HepG2 (cell line): ENCODE measurements around the gene HSD17B8. TPM values are rescaled to one million over a fixed set of nuclear protein-coding genes. Genes with fewer than 3 reads are reported as not detected.

Experiments used
- ATAC-seq: fragments of 200-7000 bp; cut with Tn5 transposase; 3 replicates; pipeline ENCODE4 v1.9.1; 2020; ENCODE audit warnings: mild to moderate bottlenecking, moderate library complexity
- BruUV-seq: library from RNA; stranded (reverse); fragments of 400-500 nt; replicated peaks from 2 replicates; lab custom pipeline; 2021; lab: Mats Ljungman, UMichigan
- CTCF ChIA-PET: fragments of 300-600 bp; formaldehyde crosslinking; extraction: SDS; loops from one replicate; lab custom pipeline; 2021; ENCODE audit warnings: low total read pairs, inconsistent platforms, low intra/inter-chr PET ratio; lab: Yijun Ruan, JAX
- POLR2A ChIA-PET: fragments of 350-600 bp; sonication (Branson Sonifier 250); formaldehyde crosslinking; loops from one replicate; lab custom pipeline; 2020; ENCODE audit warnings: antibody characterized with exemption, inconsistent platforms; lab: Yijun Ruan, JAX
- DNase-seq: peaks from one replicate; pipeline ENCODE4 v3.0.0-alpha.2; 2015; ENCODE audit warnings: low spot score
- FAIRE-seq: peaks from 3 replicates; lab custom pipeline; 2011; peaks lifted over from hg19 to GRCh38; lab: Jason Lieb, UNC
- H2AFZ ChIP-seq: one replicate; pipeline ENCODE4 v1.6.1; 2011; ENCODE audit warnings: low read length, inconsistent platforms
- H3K27ac ChIP-seq: fragments of 300-600 bp; 3 replicates; pipeline ENCODE4 v1.8.0; 2011; ENCODE audit warnings: mixed run types, mild to moderate bottlenecking, mixed read lengths, low read length, inconsistent platforms; ENCODE audit not compliant: insufficient read depth; ENCODE audit errors: extremely low read length
- H3K27me3 ChIP-seq, 2 experiments: fragments of 200-600 bp in 1 of 2; 2 replicates in 1 of 2; 3 replicates in 1 of 2; pipeline versions ENCODE4 v1.6.0 to v1.8.0; 2011; ENCODE audit warnings: low read length in 2 of 2, mild to moderate bottlenecking in 2 of 2, moderate library complexity in 2 of 2, inconsistent platforms in 1 of 2; ENCODE audit not compliant: insufficient read depth in 2 of 2, control insufficient read depth in 1 of 2
- H3K36me3 ChIP-seq, 2 experiments: fragments of 200-600 bp in 1 of 2; replicated peaks in 1 of 2; 2 replicates in 1 of 2; 3 replicates in 1 of 2; pipeline versions ENCODE4 v1.5.1 to v1.8.0; 2011; ENCODE audit warnings: low read length in 2 of 2, inconsistent platforms in 1 of 2; ENCODE audit not compliant: insufficient read depth in 2 of 2, control insufficient read depth in 1 of 2
- H3K4me1 ChIP-seq: 2 replicates; pipeline ENCODE4 v1.5.1; 2012; ENCODE audit warnings: low read length, inconsistent platforms; ENCODE audit not compliant: insufficient read depth
- H3K4me2 ChIP-seq: 2 replicates; pipeline ENCODE4 v1.6.0; 2011; ENCODE audit warnings: low read depth, low read length, inconsistent platforms
- H3K4me3 ChIP-seq, 3 experiments: fragments of 200-600 bp in 1 of 3; sonication (generic), shearing (Covaris generic) in 1 of 3; replicated peaks in 1 of 3; 2 replicates each; pipeline ENCODE4 v1.5.1; 2011 to 2016; ENCODE audit warnings: low read length in 3 of 3, inconsistent platforms in 2 of 3, low read depth in 2 of 3, mild to moderate bottlenecking in 2 of 3, control low read depth in 1 of 3, mixed read lengths in 1 of 3; ENCODE audit not compliant: insufficient read depth in 1 of 3
- H3K79me2 ChIP-seq: one replicate; pipeline ENCODE4 v1.6.1; 2011; ENCODE audit warnings: low read length, inconsistent platforms; ENCODE audit not compliant: insufficient read depth
- H3K9ac ChIP-seq: 2 replicates; pipeline ENCODE4 v1.6.0; 2011; ENCODE audit warnings: mild to moderate bottlenecking, low read depth, low read length, inconsistent platforms; ENCODE audit not compliant: insufficient read depth
- H3K9me3 ChIP-seq: 2 replicates; pipeline ENCODE4 v1.5.1; 2012; ENCODE audit warnings: mild to moderate bottlenecking, low read length
- H4K20me1 ChIP-seq: 2 replicates; pipeline ENCODE4 v1.6.0; 2011; ENCODE audit warnings: inconsistent platforms, mild to moderate bottlenecking, low read length, moderate library complexity; ENCODE audit not compliant: insufficient read depth
- ARID2 ChIP-seq: sonication (generic); formaldehyde crosslinking; IDR thresholded peaks from 2 replicates; pipeline ENCODE4 v1.8.1; 2022; ENCODE audit warnings: mild to moderate bottlenecking, missing genetic modification reagents, borderline replicate concordance
- ARNT2 ChIP-seq: sonication (generic); formaldehyde crosslinking; IDR thresholded peaks from 2 replicates; pipeline ENCODE4 v1.8.0; 2022; ENCODE audit warnings: mild to moderate bottlenecking, low read depth, missing genetic modification reagents, moderate library complexity
- CEBPZ ChIP-seq: IDR thresholded peaks from 2 replicates; pipeline ENCODE4 v1.6.1; 2012; ENCODE audit warnings: low read length, improper control_type of control experiment
- FOXO1 ChIP-seq: sonication (generic); formaldehyde crosslinking; IDR thresholded peaks from 2 replicates; pipeline ENCODE4 v1.4.0; 2020; ENCODE audit warnings: missing genetic modification reagents
- GTF2F1 ChIP-seq: fragments of 150-350 bp; IDR thresholded peaks from 2 replicates; pipeline ENCODE4 v1.6.1; 2014; ENCODE audit warnings: low read length
- MAX ChIP-seq: IDR thresholded peaks from 2 replicates; pipeline ENCODE4 v1.6.1; 2012; ENCODE audit warnings: inconsistent platforms
- NFE2L1 ChIP-seq: sonication (generic); formaldehyde crosslinking; IDR thresholded peaks from 2 replicates; pipeline ENCODE4 v1.4.0; 2020; ENCODE audit warnings: missing genetic modification reagents, mild to moderate bottlenecking, borderline replicate concordance
- PTBP1 ChIP-seq: fragments of 200-400 bp; formaldehyde crosslinking; IDR thresholded peaks from 2 replicates; pipeline ENCODE4 v1.6.1; 2018; ENCODE audit warnings: low read length, low read depth; ENCODE audit not compliant: poor library complexity, severe bottlenecking
- RXRB ChIP-seq: IDR thresholded peaks from 2 replicates; pipeline ENCODE4 v1.6.1; 2016; ENCODE audit warnings: borderline replicate concordance, missing genetic modification reagents, missing compliant biosample characterization
- SMAD3 ChIP-seq: sonication (generic); formaldehyde crosslinking; IDR thresholded peaks from 2 replicates; pipeline ENCODE4 v1.4.0; 2020; ENCODE audit warnings: missing genetic modification reagents
- ZBED4 ChIP-seq: sonication (generic); formaldehyde crosslinking; IDR thresholded peaks from 2 replicates; pipeline ENCODE4 v1.4.0; 2020; ENCODE audit warnings: missing genetic modification reagents, borderline replicate concordance
- ZFP90 ChIP-seq: sonication (generic); formaldehyde crosslinking; IDR thresholded peaks from 2 replicates; pipeline ENCODE4 v1.8.0; 2022; ENCODE audit warnings: missing genetic modification reagents, mild to moderate bottlenecking, inconsistent platforms, borderline replicate concordance
- ZNF329 ChIP-seq: sonication (generic); formaldehyde crosslinking; IDR thresholded peaks from 2 replicates; pipeline ENCODE4 v1.9.0; 2021; ENCODE audit warnings: low read depth, mild to moderate bottlenecking, missing genetic modification reagents
- ZNF430 ChIP-seq: sonication (generic); formaldehyde crosslinking; IDR thresholded peaks from 2 replicates; pipeline ENCODE4 v1.9.0; 2021; ENCODE audit warnings: mild to moderate bottlenecking, missing genetic modification reagents
- ZNF484 ChIP-seq: sonication (generic); formaldehyde crosslinking; IDR thresholded peaks from 2 replicates; pipeline ENCODE4 v1.5.1; 2020; ENCODE audit warnings: mild to moderate bottlenecking, low read depth, missing genetic modification reagents, borderline replicate concordance
- ZNF547 ChIP-seq: sonication (generic); formaldehyde crosslinking; IDR thresholded peaks from 2 replicates; pipeline ENCODE4 v1.5.1; 2020; ENCODE audit warnings: mild to moderate bottlenecking, missing genetic modification reagents
- WGBS: methylation state at CpG from one replicate; pipeline ENCODE4 v1.1.6; 2017; ENCODE audit warnings: low lambda C conversion rate; 5-methylcytosine and 5-hydroxymethylcytosine counted together
- in situ Hi-C: cut with HindIII; loops from 2 replicates; pipeline ENCODE4 v1.10.0; 2017; ENCODE audit warnings: low pct_unique_long_range_greater_than_20kb; ENCODE audit not compliant: extremely low pct_ligation_motif_present
- intact Hi-C: fragments of 100-400 bp; cut with micrococcal nuclease; formaldehyde crosslinking; loops from one replicate; pipeline ENCODE4 v1.10.0; 2022; ENCODE audit not compliant: unreplicated experiment
- polyA plus RNA-seq, 8 experiments: library from polyadenylated mRNA; depleted of rRNA in 3 of 8; stranded (reverse) in 7 of 8; unstranded in 1 of 8; fragments of >200 nt; fragmentation: Illumina TruSeq in 4 of 8; extraction: Trizol in 4 of 8; gene quantifications; 2 replicates each; pipeline versions ENCODE4 v1.2.1 to v1.2.3, GENCODE V29; 2011 to 2016; ENCODE audit warnings: low read depth in 4 of 8, missing spikeins in 1 of 8, mixed read lengths in 1 of 8; ENCODE audit not compliant: insufficient read depth in 1 of 8
- total RNA-seq, 5 experiments: library from RNA; depleted of rRNA; stranded (reverse); fragments of >200 nt; fragmentation: Illumina TruSeq; extraction: Trizol; gene quantifications; 2 replicates each; pipeline ENCODE4 v1.2.3, GENCODE V29; 2016; ENCODE audit warnings: low read depth in 1 of 5

HSD17B8 gene
- total and polyA plus RNA-seq, 2 of the 13 experiments (the other 11 are each of a cell fraction or from before 2014, with no cell fraction given), result 12.6 to 20.1 TPM

GRCh38 chr6:33163540-33163939, 40.9 kb upstream of the HSD17B8 start:
- WGBS, result 34% methylated on average over 10 of the region's 10 CpGs
- Histone ChIP-seq H3K9me3 (no peaks in the 10 kb centered on the region), H3K4me1 (peaks cover 35% of the 10 kb centered on the region), H3K4me2 (no peak overlapping the region), H3K27ac (no peak overlapping the region), H3K79me2 (no peaks in the 10 kb centered on the region), H3K27me3 (peaks cover 6 to 20% of the 10 kb centered on the region in 2 experiments; a peak in 4 of 5 replicates), H4K20me1 (no peaks in the 10 kb centered on the region), H3K4me3 (no peak overlapping the region), H3K36me3 (no peaks in the 10 kb centered on the region), H2AFZ (no peak overlapping the region), H3K9ac (no peak overlapping the region)
- ATAC-seq (no peak), FAIRE-seq (no peak), DNase-seq (no peak)
- POLR2A ChIA-PET, result interaction anchor here (1.3 kb wide), 1 partner anchor 85 kb away, joined by 5 read pairs; no protein-coding TSS in a partner anchor
- CTCF ChIA-PET, result no interaction called here
- in situ Hi-C loops, result loop anchor here (5.0 to 10.0 kb wide), 2 partner anchors 84 to 149 kb away; no protein-coding TSS in a partner anchor
- BruUV-seq, result no TSS peak
- intact Hi-C loops, result no loop called here
- no peak for TF ChIP-seq ARNT2 (CRISPR knock-in tag)
- no peak for TF ChIP-seq MAX
- TF ChIP-seq NFE2L1 (CRISPR knock-in tag), result no peak
- TF ChIP-seq PTBP1, result no peak
- TF ChIP-seq SMAD3 (CRISPR knock-in tag), result no peak
- TF ChIP-seq RXRB, result no peak
- TF ChIP-seq ZNF329 (CRISPR knock-in tag), result no peak
- no peak for TF ChIP-seq FOXO1
- no peak for TF ChIP-seq ZNF547 (CRISPR knock-in tag)
- TF ChIP-seq ZFP90 (CRISPR knock-in tag), result no peak
- no peak for TF ChIP-seq ZNF430 (CRISPR knock-in tag)
- TF ChIP-seq ARID2 (CRISPR knock-in tag), result no peak
- no peak for TF ChIP-seq GTF2F1
- TF ChIP-seq ZBED4, result no peak
- no peak for TF ChIP-seq CEBPZ
- no peak for TF ChIP-seq ZNF484
